Stimulated activated CD8-positive, alpha-beta memory T cell treated with anti-CD3 and anti-CD28 coated beads, Interleukin-7, amount 100 ng/mL, for 4 hours (primary cell): ENCODE results near the gene PTGER2.

Source experiments
- DNase-seq, 2 donors: peaks; one replicate each; pipeline ENCODE4 v3.0.0-alpha.2; 2020; ENCODE audit warnings: low read depth in 2 of 2

The PTGER2 gene

DNA sequence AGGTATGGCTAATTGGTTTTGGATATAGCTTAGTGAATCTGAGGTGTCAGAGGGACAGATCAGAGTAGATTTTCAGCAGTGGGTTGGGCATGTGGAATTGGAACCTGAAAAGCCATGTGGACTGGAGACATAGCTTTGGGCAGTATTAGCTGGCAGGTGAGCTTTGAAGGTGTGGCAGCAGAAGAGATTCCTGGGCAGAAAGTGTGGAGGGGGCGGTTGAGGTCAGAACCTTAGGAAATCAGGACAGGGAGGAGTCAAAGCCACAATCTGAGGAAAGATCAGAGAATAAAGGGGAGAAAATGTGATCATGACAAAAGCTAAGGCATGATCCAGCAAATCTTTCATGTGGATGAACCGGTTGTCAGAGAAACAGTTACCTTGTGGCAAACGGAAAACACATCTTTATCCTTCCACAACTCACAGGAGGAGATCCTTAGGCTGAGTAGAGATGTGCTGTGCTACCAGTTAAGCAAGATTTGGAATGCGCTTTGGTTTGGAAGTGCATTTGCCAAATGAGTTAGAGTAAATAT, 56.4 kb downstream of the PTGER2 start:
- DNase-seq = no peak

DNA sequence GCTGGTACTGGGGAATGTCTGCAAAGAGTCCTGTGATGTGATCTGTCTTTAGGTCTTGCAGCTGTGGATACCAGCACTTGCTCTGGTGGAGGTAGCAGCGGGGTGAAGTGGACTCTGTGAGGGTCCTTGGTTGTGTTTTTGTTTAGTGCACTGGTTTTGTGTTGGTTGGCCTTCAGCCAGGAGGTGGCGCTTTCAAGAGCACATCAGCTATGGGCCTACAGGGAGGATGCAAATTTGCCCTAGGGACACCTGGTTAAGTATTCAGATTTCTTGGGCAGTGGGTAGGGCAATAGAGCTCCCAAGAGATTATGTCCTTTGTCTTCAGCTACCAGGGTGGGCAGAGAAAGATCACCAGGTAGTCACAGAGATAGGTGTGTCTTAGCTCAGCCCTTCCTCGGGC, 63.8 kb downstream of the PTGER2 start:
- DNase-seq = no peak
